CD4-positive, alpha-beta T cell (primary cell): ENCODE data around the gene SNRPA. TPM values are rescaled to one million over a fixed set of nuclear protein-coding genes. Genes with fewer than 3 reads are reported as not detected.

Experiments
- ATAC-seq: fragments of 200-7000 bp; cut with Tn5 transposase; one replicate; pipeline ENCODE4 v1.10.0; 2022; ENCODE audit warnings: mild to moderate bottlenecking; ENCODE audit not compliant: poor library complexity
- CTCF ChIA-PET: fragments of 350-600 bp; sonication (Branson Sonifier 250); formaldehyde crosslinking; loops from one replicate; lab custom pipeline; 2021; ENCODE audit warnings: antibody characterized with exemption, inconsistent platforms; lab: Charles Lee
- POLR2A ChIA-PET: fragments of 350-600 bp; sonication (Branson Sonifier 250); formaldehyde crosslinking; loops from one replicate; lab custom pipeline; 2021; ENCODE audit warnings: antibody characterized with exemption, inconsistent platforms; lab: Charles Lee
- DNase-seq, 14 experiments: peaks; one replicate each; pipeline ENCODE4 v3.0.0-alpha.2; 2013 to 2020; ENCODE audit warnings: mixed read lengths in 2 of 14
- H3K27ac ChIP-seq, 2 donors: one replicate each; pipeline versions ENCODE4 v1.5.1 to v1.7.0; 2013; ENCODE audit warnings: low read length in 2 of 2, low read depth in 1 of 2, mild to moderate bottlenecking in 1 of 2
- H3K27me3 ChIP-seq, 2 experiments: 1 replicate in 1 of 2; 2 replicates in 1 of 2; pipeline versions ENCODE4 v1.6.1 to v1.7.0; 2013; ENCODE audit warnings: low read length in 2 of 2, control low read depth in 1 of 2, mild to moderate bottlenecking in 1 of 2, moderate library complexity in 1 of 2; ENCODE audit not compliant: insufficient read depth in 2 of 2, control insufficient read depth in 1 of 2
- H3K36me3 ChIP-seq: one replicate; pipeline ENCODE4 v1.6.1; 2013; ENCODE audit warnings: low read length, control low read depth; ENCODE audit not compliant: insufficient read depth
- H3K4me1 ChIP-seq: one replicate; pipeline ENCODE4 v1.6.1; 2013; ENCODE audit warnings: low read length, control low read depth; ENCODE audit not compliant: insufficient read depth
- H3K4me3 ChIP-seq: one replicate; pipeline ENCODE4 v1.5.1; 2013; ENCODE audit warnings: mild to moderate bottlenecking, low read length, moderate library complexity
- H3K9me3 ChIP-seq, 2 experiments: 1 replicate in 1 of 2; 2 replicates in 1 of 2; pipeline versions ENCODE4 v1.6.1 to v1.7.0; 2013; ENCODE audit warnings: low read length in 2 of 2, mild to moderate bottlenecking in 2 of 2, control low read depth in 1 of 2, moderate library complexity in 1 of 2; ENCODE audit not compliant: control insufficient read depth in 1 of 2, insufficient read depth in 1 of 2
- H3K27ac Mint-ChIP-seq: one replicate; pipeline ENCODE4 v1.8.0; 2020; ENCODE audit warnings: mixed read lengths
- H3K27me3 Mint-ChIP-seq: one replicate; pipeline ENCODE4 v1.8.0; 2021; ENCODE audit warnings: mixed read lengths
- H3K36me3 Mint-ChIP-seq: one replicate; pipeline ENCODE4 v1.8.0; 2021; ENCODE audit warnings: low read depth, mixed read lengths
- H3K4me1 Mint-ChIP-seq: one replicate; pipeline ENCODE4 v1.8.0; 2021; ENCODE audit warnings: low read depth, mixed read lengths
- H3K4me3 Mint-ChIP-seq: one replicate; pipeline ENCODE4 v1.8.0; 2020; ENCODE audit warnings: mild to moderate bottlenecking, mixed read lengths
- H3K9me3 Mint-ChIP-seq: one replicate; pipeline ENCODE4 v1.8.0; 2020; ENCODE audit warnings: mixed read lengths
- intact Hi-C, 2 experiments: fragments of 100-400 bp; cut with DNase I in 1 of 2; cut with micrococcal nuclease in 1 of 2; formaldehyde crosslinking; loops; one replicate each; pipeline versions ENCODE4 v1.15.1 to v1.9.0; 2023 to 2025; cut with DNase I, micrococcal nuclease
- total RNA-seq, 174 experiments: library from RNA in 2 of 174; stranded (reverse) in 2 of 174; gene quantifications; one replicate each; pipeline ENCODE4 v1.2.3 and lab custom pipeline; 2021 to 2026
- TF ChIP-seq, protein P1 (sequence below): fragments of 200-600 bp; IDR thresholded peaks from one replicate; pipeline ENCODE4 v1.8.0; 2022; ENCODE audit warnings: antibody characterized with exemption, mild to moderate bottlenecking

SNRPA gene
- total RNA-seq, 2 experiments from 2014 or later: 60.3 to 76.7 TPM

DNA sequence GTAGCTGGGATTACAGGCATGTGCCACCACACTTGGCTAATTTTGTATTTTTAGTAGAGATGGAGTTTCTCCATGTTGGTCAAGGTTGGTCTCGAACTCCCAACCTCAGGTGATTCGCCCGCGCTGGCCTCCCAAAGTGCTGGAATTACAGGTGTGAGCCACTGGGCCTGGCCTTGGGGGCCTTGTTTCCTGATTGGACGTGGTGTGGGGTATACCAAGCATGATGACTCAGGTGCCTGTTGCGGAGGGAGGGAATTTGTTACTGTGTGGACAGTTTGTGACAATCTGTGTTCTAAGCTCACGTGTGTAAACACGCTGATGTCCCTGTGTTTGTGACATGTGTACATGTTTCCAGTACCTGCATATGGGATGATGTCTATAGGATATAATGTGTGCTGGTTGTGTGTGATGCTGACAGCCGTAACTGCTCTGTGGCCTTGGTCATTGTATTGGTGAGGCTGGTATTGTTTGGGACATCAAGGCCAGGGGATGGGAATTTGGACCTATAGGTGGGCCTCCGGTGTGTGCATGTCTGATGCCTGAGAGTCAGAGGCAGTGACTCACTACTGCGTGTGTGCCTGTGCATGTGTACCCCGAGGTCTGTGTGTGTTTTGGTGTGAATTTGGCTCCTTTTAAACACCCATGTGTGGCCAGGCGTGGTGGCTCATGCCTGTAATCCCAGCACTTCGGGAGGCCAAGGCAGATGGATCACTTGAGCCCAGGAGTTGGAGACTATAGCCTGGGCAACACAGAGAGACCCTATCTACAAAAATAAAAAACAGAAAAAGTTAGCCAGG, 46.4 kb downstream of the SNRPA start:
- H3K36me3 ChIP-seq: peaks cover 15% of the 10 kb centered on the region
- ChIA-PET CTCF (interaction anchor here (1.2 to 2.3 kb wide), 7 partner anchors 9 to 134 kb away, joined by 3 to 24 read pairs (median 7); partner anchors contain the start of genes COQ8B, ITPKC and RAB4B), POLR2A (interaction anchor here (0.6 to 6.9 kb wide), 15 partner anchors 10 to 625 kb away, joined by 3 to 198 read pairs (median 6); partner anchors contain the start of genes ACTMAP, HNRNPUL1, MIA and NUMBL)
- Mint-ChIP-seq H3K27ac (peak overlapping the region; percentile 98), H3K9me3 (no peaks in the 10 kb centered on the region), H3K4me3 (peak overlapping the region; percentile 92), H3K4me1 (peaks cover 34% of the 10 kb centered on the region), H3K36me3 (peaks cover 43% of the 10 kb centered on the region), H3K27me3 (no peaks in the 10 kb centered on the region)
- peak overlapping the region; percentile 88 to 96 for H3K27ac ChIP-seq
- DNase-seq (no peak), ATAC-seq (no peak)
- no peaks in the 10 kb centered on the region for H3K9me3 ChIP-seq
- peak overlapping the region; percentile 64 for H3K4me3 ChIP-seq
- intact Hi-C loops: no loop called here
- TF ChIP-seq, protein P1, sequence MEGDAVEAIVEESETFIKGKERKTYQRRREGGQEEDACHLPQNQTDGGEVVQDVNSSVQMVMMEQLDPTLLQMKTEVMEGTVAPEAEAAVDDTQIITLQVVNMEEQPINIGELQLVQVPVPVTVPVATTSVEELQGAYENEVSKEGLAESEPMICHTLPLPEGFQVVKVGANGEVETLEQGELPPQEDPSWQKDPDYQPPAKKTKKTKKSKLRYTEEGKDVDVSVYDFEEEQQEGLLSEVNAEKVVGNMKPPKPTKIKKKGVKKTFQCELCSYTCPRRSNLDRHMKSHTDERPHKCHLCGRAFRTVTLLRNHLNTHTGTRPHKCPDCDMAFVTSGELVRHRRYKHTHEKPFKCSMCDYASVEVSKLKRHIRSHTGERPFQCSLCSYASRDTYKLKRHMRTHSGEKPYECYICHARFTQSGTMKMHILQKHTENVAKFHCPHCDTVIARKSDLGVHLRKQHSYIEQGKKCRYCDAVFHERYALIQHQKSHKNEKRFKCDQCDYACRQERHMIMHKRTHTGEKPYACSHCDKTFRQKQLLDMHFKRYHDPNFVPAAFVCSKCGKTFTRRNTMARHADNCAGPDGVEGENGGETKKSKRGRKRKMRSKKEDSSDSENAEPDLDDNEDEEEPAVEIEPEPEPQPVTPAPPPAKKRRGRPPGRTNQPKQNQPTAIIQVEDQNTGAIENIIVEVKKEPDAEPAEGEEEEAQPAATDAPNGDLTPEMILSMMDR: no peak
- H3K27me3 ChIP-seq: no peaks in the 10 kb centered on the region
- H3K4me1 ChIP-seq: peaks cover 37% of the 10 kb centered on the region

DNA sequence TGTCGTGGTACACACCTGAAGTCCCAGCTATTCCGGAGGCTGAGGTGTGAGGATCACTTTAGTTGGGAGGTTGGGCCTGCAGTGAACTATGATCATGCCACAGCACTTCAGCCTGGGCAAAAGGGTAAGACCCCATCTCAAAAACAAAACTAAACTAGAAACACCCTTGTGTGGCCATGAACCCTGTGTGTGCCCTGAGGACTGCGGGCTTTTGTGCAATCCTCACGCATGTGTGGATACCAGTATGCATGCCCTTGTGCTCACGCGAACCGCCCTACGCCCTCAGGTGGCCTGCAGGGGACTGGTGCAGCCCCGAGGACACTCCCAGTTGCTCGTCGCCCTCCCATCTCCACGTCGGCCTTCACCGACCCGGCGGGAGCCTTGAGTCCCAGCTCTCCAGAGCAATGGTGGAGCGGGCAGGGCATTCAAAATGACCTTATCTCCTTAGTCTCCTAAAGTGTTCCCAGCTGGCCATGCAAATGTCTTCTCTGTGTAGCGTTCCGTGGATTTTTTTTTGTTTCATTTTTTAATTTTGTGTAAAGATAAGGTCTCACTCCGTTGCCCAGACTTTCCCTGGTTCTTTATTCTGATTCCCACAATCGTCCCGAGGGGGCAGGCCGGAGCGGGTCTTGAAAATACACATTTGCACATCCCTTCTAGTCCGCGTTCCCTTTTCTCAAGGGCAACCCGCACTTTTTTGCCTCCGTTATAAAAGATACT, 47.1 kb downstream of the SNRPA start:
- Histone ChIP-seq H3K4me3 (peak overlapping the region; percentile 64), H3K27me3 (no peaks in the 10 kb centered on the region), H3K9me3 (no peaks in the 10 kb centered on the region), H3K4me1 (peaks cover 44% of the 10 kb centered on the region), H3K36me3 (peaks cover 15% of the 10 kb centered on the region), H3K27ac (peak overlapping the region; percentile 88 to 96)
- Mint-ChIP-seq H3K36me3 (peaks cover 37% of the 10 kb centered on the region), H3K4me3 (peak overlapping the region; percentile 92), H3K4me1 (peaks cover 42% of the 10 kb centered on the region), H3K27me3 (no peaks in the 10 kb centered on the region), H3K27ac (peak overlapping the region; percentile 98), H3K9me3 (no peaks in the 10 kb centered on the region)
- intact Hi-C loops: loop anchor here in 1 of 2 experiments (1.0 to 2.0 kb wide), 3 partner anchors 20 to 81 kb away; partner anchors contain the start of genes COQ8B, ITPKC, RAB4B and SNRPA
- DNase-seq (peak; percentile 53 to 89 (median 68)), ATAC-seq (peak; percentile 37)
- TF ChIP-seq, protein P1: peak; percentile 40
- POLR2A ChIA-PET: interaction anchor here (0.6 to 6.9 kb wide), 26 partner anchors 9 to 626 kb away, joined by 3 to 198 read pairs (median 5); partner anchors contain the start of genes ACTMAP, BLVRB, COQ8B and HNRNPUL1
- CTCF ChIA-PET: interaction anchor here (0.6 to 2.3 kb wide), 14 partner anchors 9 to 163 kb away, joined by 3 to 24 read pairs (median 5); partner anchors contain the start of genes ACTMAP, COQ8B, ITPKC and NUMBL
